ENCODE data around the gene VSTM2L.

DNA sequence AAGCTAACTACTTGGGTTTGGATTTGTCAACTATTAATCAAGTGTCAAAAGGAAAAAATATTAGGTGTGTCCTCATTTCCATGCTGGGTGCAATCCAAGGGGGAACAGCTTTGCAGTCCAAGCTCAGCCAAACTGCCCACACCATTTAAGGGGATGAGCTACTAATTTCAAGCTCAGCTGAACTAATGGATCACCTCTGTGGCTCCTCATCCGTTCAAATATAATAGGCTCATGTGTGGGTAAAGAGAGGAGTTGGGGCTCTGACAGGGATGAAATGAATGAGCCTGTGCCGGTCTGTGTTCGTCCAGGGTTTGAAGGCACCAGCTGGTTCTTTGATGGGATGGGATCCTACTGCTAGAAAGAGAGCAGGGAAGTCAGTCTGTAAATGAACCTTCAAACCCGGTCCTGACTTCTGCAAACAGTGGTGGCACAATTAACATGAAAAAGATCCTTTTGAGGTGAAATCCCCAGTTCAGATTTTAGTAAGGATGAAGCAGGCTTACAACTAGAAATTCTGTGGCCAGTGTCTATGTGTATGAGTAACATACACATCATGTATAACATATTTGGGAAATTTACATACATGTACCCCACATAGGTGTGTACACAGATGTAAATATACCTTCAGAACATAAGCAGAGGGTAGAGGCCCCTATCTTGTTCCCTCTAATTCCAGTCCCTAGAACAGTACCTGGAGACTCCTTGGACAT, 88.4 kb downstream of the VSTM2L start:
- no peak for TF ChIP-seq CTCF (IDR thresholded peaks at IDR 0.05; ENCODE audit: borderline replicate concordance, extremely low read depth, low read length, poor library complexity, severe bottlenecking)
- no peak for TF ChIP-seq EZH2 (IDR thresholded peaks at IDR 0.05; ENCODE audit: borderline replicate concordance, low read depth, low read length, severe bottlenecking)

All from DND-41 (cell line).